HG02943 (cell line): ENCODE measurements around the gene CYP26B1.

Experiments used
- ATAC-seq: cut with Tn5 transposase; IDR thresholded peaks from one replicate; pipeline ENCODE4 v1.9.1; 2021; ENCODE audit warnings: mild to moderate bottlenecking, low read depth, moderate library complexity; ENCODE audit not compliant: unreplicated experiment

The CYP26B1 gene

GRCh38 chr2:72113847-72114692 lies 33.6 kb downstream of the CYP26B1 start:
- no peak for ATAC-seq

GRCh38 chr2:72112981-72113846 lies 34.4 kb downstream of the CYP26B1 start:
- ATAC-seq: no peak

GRCh38 chr2:72112401-72112800 lies 35.3 kb downstream of the CYP26B1 start:
- no peak for ATAC-seq

- ATAC-seq: no peak
These were observed 36.6 kb downstream of the CYP26B1 start for GRCh38 chr2:72111061-72111460.

GRCh38 chr2:72109904-72110303 lies 37.8 kb downstream of the CYP26B1 start:
- no peak for ATAC-seq

GRCh38 chr2:72109291-72109690 lies 38.4 kb downstream of the CYP26B1 start:
- ATAC-seq: no peak

GRCh38 chr2:72108121-72108520 lies 39.5 kb downstream of the CYP26B1 start:
- no peak for ATAC-seq

- ATAC-seq: no peak
These were observed 40.7 kb downstream of the CYP26B1 start for GRCh38 chr2:72106978-72107377.

- ATAC-seq: no peak
These were observed 42.7 kb downstream of the CYP26B1 start for GRCh38 chr2:72104821-72105588.

- no peak for ATAC-seq
These were observed 44.0 kb downstream of the CYP26B1 start for GRCh38 chr2:72103690-72104089.

GRCh38 chr2:72103161-72103560 lies 44.5 kb downstream of the CYP26B1 start:
- no peak for ATAC-seq

- ATAC-seq: no peak
These were observed 48.7 kb downstream of the CYP26B1 start for GRCh38 chr2:72098935-72099334.

GRCh38 chr2:72097276-72097675 lies 50.4 kb downstream of the CYP26B1 start:
- ATAC-seq: no peak

- ATAC-seq: no peak
These were observed 51.5 kb downstream of the CYP26B1 start for GRCh38 chr2:72096181-72096580.

GRCh38 chr2:72095364-72095763 lies 52.3 kb downstream of the CYP26B1 start:
- no peak for ATAC-seq

- ATAC-seq: no peak
These were observed 53.0 kb downstream of the CYP26B1 start for GRCh38 chr2:72094701-72095100.

- ATAC-seq: no peak
These were observed 55.6 kb downstream of the CYP26B1 start for GRCh38 chr2:72092111-72092510.

GRCh38 chr2:72090781-72091482 lies 56.7 kb downstream of the CYP26B1 start:
- ATAC-seq: no peak

- no peak for ATAC-seq
These were observed 57.4 kb downstream of the CYP26B1 start for GRCh38 chr2:72090271-72090720.

GRCh38 chr2:72089537-72089936 lies 58.1 kb downstream of the CYP26B1 start:
- no peak for ATAC-seq
